IMR-90 (cell line): ENCODE measurements around the gene SERPINA7. TPM values are rescaled to one million over a fixed set of nuclear protein-coding genes. Genes with fewer than 3 reads are reported as not detected.

Experiments used
- ATAC-seq: fragments of 200-7000 bp; cut with Tn5 transposase; 2 replicates; pipeline ENCODE4 v1.9.1; 2020; ENCODE audit warnings: low read depth, mild to moderate bottlenecking, moderate library complexity
- Bru-seq: library from RNA; stranded (reverse); fragments of 400-500 nt; gene quantifications from one replicate; lab custom pipeline; 2021; lab: Mats Ljungman, UMichigan
- BruChase-seq, 2 experiments: library from RNA; stranded (reverse); fragments of 400-500 nt; gene quantifications; one replicate each; lab custom pipeline; 2021; lab: Mats Ljungman, UMichigan
- BruUV-seq: library from RNA; stranded (reverse); fragments of 400-500 nt; replicated peaks from 2 replicates; lab custom pipeline; 2021; lab: Mats Ljungman, UMichigan
- CTCF ChIA-PET: fragments of 300-600 bp; formaldehyde crosslinking; extraction: SDS; loops from one replicate; lab custom pipeline; 2021; ENCODE audit warnings: antibody characterized with exemption; lab: Yijun Ruan, JAX
- POLR2A ChIA-PET: fragments of 300-600 bp; sonication (Branson Sonifier 250); formaldehyde crosslinking; loops from one replicate; lab custom pipeline; 2022; ENCODE audit warnings: antibody characterized with exemption; ENCODE audit not compliant: unreplicated experiment; lab: Charles Lee
- DNase-seq: peaks from one replicate; pipeline ENCODE4 v3.0.0; 2013
- H2AFZ ChIP-seq: replicated peaks from 2 replicates; pipeline ENCODE3; 2013; ENCODE audit warnings: low read length, mild to moderate bottlenecking; ENCODE audit not compliant: poor library complexity
- H2AK5ac ChIP-seq: 2 replicates; pipeline ENCODE4 v1.6.1; 2013; ENCODE audit warnings: low read depth, low read length, inconsistent platforms
- H2AK9ac ChIP-seq: replicated peaks from 2 replicates; pipeline ENCODE3; 2013; ENCODE audit warnings: mild to moderate bottlenecking, low read depth, low read length, moderate library complexity; ENCODE audit not compliant: poor library complexity
- H2BK120ac ChIP-seq: 2 replicates; pipeline ENCODE4 v1.6.1; 2013; ENCODE audit warnings: low read depth, low read length, inconsistent platforms
- H2BK15ac ChIP-seq: 3 replicates; pipeline ENCODE4 v1.6.1; 2013; ENCODE audit warnings: low read depth, low read length, inconsistent platforms
- H2BK20ac ChIP-seq: 2 replicates; pipeline ENCODE4 v1.6.1; 2013; ENCODE audit warnings: low read depth, mild to moderate bottlenecking, inconsistent platforms, low read length, moderate library complexity
- H2BK5ac ChIP-seq: 2 replicates; pipeline ENCODE4 v1.6.1; 2013; ENCODE audit warnings: mild to moderate bottlenecking, low read depth, low read length, inconsistent platforms; ENCODE audit not compliant: poor library complexity, severe bottlenecking
- H3K14ac ChIP-seq: replicated peaks from 2 replicates; pipeline ENCODE4 v1.6.1; 2013; ENCODE audit warnings: low read depth, low read length, inconsistent platforms
- H3K18ac ChIP-seq: 2 replicates; pipeline ENCODE4 v1.6.1; 2013; ENCODE audit warnings: low read depth, low read length, control low read depth
- H3K23ac ChIP-seq: 2 replicates; pipeline ENCODE4 v1.6.1; 2013; ENCODE audit warnings: low read depth, low read length, inconsistent platforms
- H3K27ac ChIP-seq: 2 replicates; pipeline ENCODE4 v1.5.1; 2013; ENCODE audit warnings: mild to moderate bottlenecking, control low read depth, low read length; ENCODE audit not compliant: insufficient read depth
- H3K27me3 ChIP-seq: 2 replicates; pipeline ENCODE4 v1.6.1; 2013; ENCODE audit warnings: low read length; ENCODE audit not compliant: control insufficient read depth, insufficient read depth
- H3K36me3 ChIP-seq: 2 replicates; pipeline ENCODE4 v1.6.1; 2013; ENCODE audit warnings: low read length, mixed read lengths; ENCODE audit not compliant: control insufficient read depth, insufficient read depth
- H3K4ac ChIP-seq: 2 replicates; pipeline ENCODE4 v1.6.1; 2013; ENCODE audit warnings: low read depth, low read length, inconsistent platforms
- H3K4me1 ChIP-seq: 2 replicates; pipeline ENCODE4 v1.6.1; 2013; ENCODE audit warnings: low read length, mixed read lengths; ENCODE audit not compliant: control insufficient read depth, insufficient read depth
- H3K4me2 ChIP-seq: 2 replicates; pipeline ENCODE4 v1.6.1; 2013; ENCODE audit warnings: low read depth, mild to moderate bottlenecking, control low read depth, low read length, moderate library complexity
- H3K4me3 ChIP-seq: 2 replicates; pipeline ENCODE4 v1.5.1; 2013; ENCODE audit warnings: low read depth, mild to moderate bottlenecking, control low read depth, low read length, moderate library complexity; ENCODE audit not compliant: insufficient read depth
- H3K56ac ChIP-seq: 2 replicates; pipeline ENCODE4 v1.6.1; 2013; ENCODE audit warnings: low read length, inconsistent platforms; ENCODE audit not compliant: insufficient read depth; ENCODE audit errors: extremely low read depth
- H3K79me1 ChIP-seq, 2 experiments: 2 replicates each; pipeline ENCODE4 v1.6.1; 2013; ENCODE audit warnings: low read length in 2 of 2, inconsistent platforms in 1 of 2, low read depth in 1 of 2
- H3K9ac ChIP-seq: 2 replicates; pipeline ENCODE4 v1.6.1; 2013; ENCODE audit warnings: low read depth, low read length, control low read depth
- H3K9me1 ChIP-seq: 2 replicates; pipeline ENCODE4 v1.6.1; 2013; ENCODE audit warnings: low read length, inconsistent platforms; ENCODE audit not compliant: insufficient read depth
- H3K9me3 ChIP-seq: 2 replicates; pipeline ENCODE4 v1.6.1; 2013; ENCODE audit warnings: low read length; ENCODE audit not compliant: control insufficient read depth, insufficient read depth
- H4K20me1 ChIP-seq: 2 replicates; pipeline ENCODE4 v1.6.1; 2013; ENCODE audit warnings: low read length, inconsistent platforms; ENCODE audit not compliant: insufficient read depth
- H4K5ac ChIP-seq: 2 replicates; pipeline ENCODE4 v1.6.1; 2013; ENCODE audit warnings: mild to moderate bottlenecking, low read depth, low read length, control low read depth
- H4K8ac ChIP-seq, 2 experiments: 2 replicates each; pipeline ENCODE4 v1.6.1; 2013; ENCODE audit warnings: low read depth in 2 of 2, low read length in 2 of 2, control low read depth in 1 of 2, inconsistent platforms in 1 of 2
- H4K91ac ChIP-seq: 2 replicates; pipeline ENCODE4 v1.6.1; 2013; ENCODE audit warnings: low read depth, low read length, inconsistent platforms; ENCODE audit not compliant: insufficient read depth
- BHLHE40 ChIP-seq: fragments of 150-350 bp; IDR thresholded peaks from 2 replicates; pipeline ENCODE4 v1.6.1; 2016; ENCODE audit warnings: mild to moderate bottlenecking, low read depth, low read length
- CEBPB ChIP-seq: IDR thresholded peaks from 2 replicates; pipeline ENCODE4 v1.6.1; 2012; ENCODE audit warnings: low read depth, low read length, improper control_type of control experiment
- CHD1 ChIP-seq: IDR thresholded peaks from 2 replicates; pipeline ENCODE4 v1.6.1; 2012; ENCODE audit warnings: low read depth, low read length, improper control_type of control experiment
- FOS ChIP-seq: fragments of 150-350 bp; IDR thresholded peaks from 2 replicates; pipeline ENCODE4 v1.6.1; 2016; ENCODE audit warnings: low read depth, low read length
- MAFK ChIP-seq: IDR thresholded peaks from 2 replicates; pipeline ENCODE4 v1.6.1; 2012; ENCODE audit warnings: low read depth, low read length, improper control_type of control experiment
- MAZ ChIP-seq: IDR thresholded peaks from 2 replicates; pipeline ENCODE4 v1.6.1; 2012; ENCODE audit warnings: low read depth, mild to moderate bottlenecking, low read length, improper control_type of control experiment, moderate library complexity, borderline replicate concordance
- MXI1 ChIP-seq: IDR thresholded peaks from 2 replicates; pipeline ENCODE4 v1.6.1; 2012; ENCODE audit warnings: low read depth, mild to moderate bottlenecking, low read length, moderate library complexity, borderline replicate concordance
- NFE2L2 ChIP-seq: fragments of 150-350 bp; IDR thresholded peaks from 2 replicates; pipeline ENCODE4 v1.6.1; 2016; ENCODE audit warnings: low read depth, mild to moderate bottlenecking, low read length
- POLR2A ChIP-seq: IDR thresholded peaks from 2 replicates; pipeline ENCODE4 v1.6.1; 2012; ENCODE audit warnings: mild to moderate bottlenecking, low read depth, low read length
- RAD21 ChIP-seq: IDR thresholded peaks from 2 replicates; pipeline ENCODE4 v1.6.1; 2012; ENCODE audit warnings: low read length, improper control_type of control experiment
- RCOR1 ChIP-seq: IDR thresholded peaks from 2 replicates; pipeline ENCODE4 v1.6.1; 2012; ENCODE audit warnings: mild to moderate bottlenecking, low read length, improper control_type of control experiment; ENCODE audit not compliant: insufficient replicate concordance
- RFX5 ChIP-seq: IDR thresholded peaks from 2 replicates; pipeline ENCODE4 v1.8.0; 2012; ENCODE audit warnings: low read depth, mild to moderate bottlenecking, low read length, moderate library complexity
- SMC3 ChIP-seq: fragments of 150-350 bp; IDR thresholded peaks from 2 replicates; pipeline ENCODE4 v1.6.1; 2016; ENCODE audit warnings: low read depth, mild to moderate bottlenecking, antibody characterized with exemption, low read length, moderate library complexity
- USF2 ChIP-seq: fragments of 150-350 bp; IDR thresholded peaks from 2 replicates; pipeline ENCODE4 v1.6.1; 2017; ENCODE audit warnings: mild to moderate bottlenecking, antibody characterized with exemption, low read length, low read depth
- dilution Hi-C: fragments of 300-500 bp; cut with HindIII; formaldehyde crosslinking; loops from one replicate; pipeline ENCODE4 v1.14.3; 2018; ENCODE audit warnings: low sequenced_read_pairs; ENCODE audit not compliant: unreplicated experiment
- in situ Hi-C: fragments of 300-500 bp; cut with MboI; formaldehyde crosslinking; loops from 3 replicates; pipeline ENCODE4 v1.14.3; 2019; ENCODE audit warnings: low sequenced_read_pairs, inconsistent platforms, mixed read lengths
- intact Hi-C: fragments of 100-400 bp; cut with micrococcal nuclease; formaldehyde crosslinking; loops from 2 replicates; pipeline ENCODE4 v1.10.0; 2022
- long read RNA-seq: library from polyadenylated mRNA; unstranded; transcript quantifications from one replicate; pipeline ENCODE4 v2.0.0, GENCODE V29; 2021; ENCODE audit not compliant: unreplicated experiment
- polyA plus RNA-seq, 3 experiments: library from polyadenylated mRNA; depleted of rRNA; stranded (reverse); fragments of >200 nt; gene quantifications; 2 replicates each; pipeline ENCODE4 v1.2.3, GENCODE V29; 2012; ENCODE audit warnings: low replicate concordance in 1 of 3
- total RNA-seq: library from RNA; depleted of rRNA; stranded (reverse); fragments of >200 nt; gene quantifications from 2 replicates; pipeline ENCODE4 v1.2.3, GENCODE V29; 2012; rRNA removed
- TF ChIP-seq, protein P1 (sequence below): conservative IDR thresholded peaks from 2 replicates; pipeline ENCODE4 v1.5.1; 2012; ENCODE audit warnings: mild to moderate bottlenecking, low read depth, low read length, improper control_type of control experiment
- TF ChIP-seq, protein P2 (sequence below): fragments of 150-350 bp; IDR thresholded peaks from 2 replicates; pipeline ENCODE4 v1.6.1; 2016; ENCODE audit warnings: low read depth, mild to moderate bottlenecking, low read length, moderate library complexity, borderline replicate concordance

The SERPINA7 gene
- total RNA-seq (not detected in 2 replicates), polyA plus RNA-seq (2012; rRNA removed) (not detected in 2 replicates), Bru-seq, nascent RNA (not detected), BruChase-seq, experiment 1, labeled RNA remaining after a 6-hour chase (not detected), BruChase-seq, experiment 2, labeled RNA remaining after a 2-hour chase (not detected)
- not detected in 2 replicates for polyA plus RNA-seq (2012; cell fraction: cytosol; rRNA removed)
- polyA plus RNA-seq (2012; cell fraction: nucleus; rRNA removed; ENCODE audit: low replicate concordance) = not detected in 2 replicates
- long read RNA-seq = 0 reads

GRCh38 chrX:106038625-106039024 lies at the start of gene SERPINA7:
TSS of gene SERPINA7 (minus strand) at chrX:106038727. CDS start at chrX:106037058, 1,669 bp downstream.
- Histone ChIP-seq H3K9me3 (no peaks in the 10 kb centered on the region), H3K9me1 (no peaks in the 10 kb centered on the region), H4K8ac (no peak within 1 kb of the TSS), H3K36me3 (no peaks in the 10 kb centered on the region), H2BK5ac (no peak within 1 kb of the TSS), H2BK20ac (no peak within 1 kb of the TSS), H3K9ac (no peak within 1 kb of the TSS), H3K14ac (no peak within 1 kb of the TSS), H3K27ac (no peak within 1 kb of the TSS), H4K5ac (no peak within 1 kb of the TSS), H3K56ac (no peak within 1 kb of the TSS), H3K4ac (no peak within 1 kb of the TSS), H2AK9ac (no peak within 1 kb of the TSS), H3K18ac (no peak within 1 kb of the TSS), H3K27me3 (peaks cover 3% of the 10 kb centered on the region), H2BK120ac (no peak within 1 kb of the TSS), H2AK5ac (no peak within 1 kb of the TSS), H3K79me1 (no peaks in the 10 kb centered on the region), H3K4me1 (no peaks in the 10 kb centered on the region), H2AFZ (no peak within 1 kb of the TSS), H4K91ac (no peak within 1 kb of the TSS), H2BK15ac (no peak within 1 kb of the TSS), H3K23ac (no peak within 1 kb of the TSS), H3K4me3 (no peak within 1 kb of the TSS), H4K20me1 (no peaks in the 10 kb centered on the region), H3K4me2 (no peak within 1 kb of the TSS)
- ATAC-seq (no peak), DNase-seq (no peak)
- intact Hi-C loops = no loop called here
- in situ Hi-C loops = no loop called here
- CTCF ChIA-PET = no interaction called here
- TF ChIP-seq CEBPB (no peak), FOS (no peak), MAFK (no peak), CHD1 (no peak), BHLHE40 (no peak), USF2 (no peak), RFX5 (no peak), MXI1 (no peak), POLR2A (no peak), NFE2L2 (no peak), RCOR1 (no peak), MAZ (no peak), RAD21 (no peak), SMC3 (no peak)
- TF ChIP-seq, protein P1, sequence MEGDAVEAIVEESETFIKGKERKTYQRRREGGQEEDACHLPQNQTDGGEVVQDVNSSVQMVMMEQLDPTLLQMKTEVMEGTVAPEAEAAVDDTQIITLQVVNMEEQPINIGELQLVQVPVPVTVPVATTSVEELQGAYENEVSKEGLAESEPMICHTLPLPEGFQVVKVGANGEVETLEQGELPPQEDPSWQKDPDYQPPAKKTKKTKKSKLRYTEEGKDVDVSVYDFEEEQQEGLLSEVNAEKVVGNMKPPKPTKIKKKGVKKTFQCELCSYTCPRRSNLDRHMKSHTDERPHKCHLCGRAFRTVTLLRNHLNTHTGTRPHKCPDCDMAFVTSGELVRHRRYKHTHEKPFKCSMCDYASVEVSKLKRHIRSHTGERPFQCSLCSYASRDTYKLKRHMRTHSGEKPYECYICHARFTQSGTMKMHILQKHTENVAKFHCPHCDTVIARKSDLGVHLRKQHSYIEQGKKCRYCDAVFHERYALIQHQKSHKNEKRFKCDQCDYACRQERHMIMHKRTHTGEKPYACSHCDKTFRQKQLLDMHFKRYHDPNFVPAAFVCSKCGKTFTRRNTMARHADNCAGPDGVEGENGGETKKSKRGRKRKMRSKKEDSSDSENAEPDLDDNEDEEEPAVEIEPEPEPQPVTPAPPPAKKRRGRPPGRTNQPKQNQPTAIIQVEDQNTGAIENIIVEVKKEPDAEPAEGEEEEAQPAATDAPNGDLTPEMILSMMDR = no peak
- TF ChIP-seq, protein P2, sequence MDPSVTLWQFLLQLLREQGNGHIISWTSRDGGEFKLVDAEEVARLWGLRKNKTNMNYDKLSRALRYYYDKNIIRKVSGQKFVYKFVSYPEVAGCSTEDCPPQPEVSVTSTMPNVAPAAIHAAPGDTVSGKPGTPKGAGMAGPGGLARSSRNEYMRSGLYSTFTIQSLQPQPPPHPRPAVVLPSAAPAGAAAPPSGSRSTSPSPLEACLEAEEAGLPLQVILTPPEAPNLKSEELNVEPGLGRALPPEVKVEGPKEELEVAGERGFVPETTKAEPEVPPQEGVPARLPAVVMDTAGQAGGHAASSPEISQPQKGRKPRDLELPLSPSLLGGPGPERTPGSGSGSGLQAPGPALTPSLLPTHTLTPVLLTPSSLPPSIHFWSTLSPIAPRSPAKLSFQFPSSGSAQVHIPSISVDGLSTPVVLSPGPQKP = no peak
- BruUV-seq = no TSS peak
- POLR2A ChIA-PET = no interaction called here
- dilution Hi-C loops = no loop called here
